Ishikawa (cell line): ENCODE results near the gene RAB3D.

Experiments
- CEBPB ChIP-seq: IDR thresholded peaks from 2 replicates; pipeline ENCODE4 v1.6.1; 2012
- CREB1 ChIP-seq: IDR thresholded peaks from 2 replicates; pipeline ENCODE4 v1.6.1; 2012; ENCODE audit warnings: low read depth
- EGR1 ChIP-seq: IDR thresholded peaks from 2 replicates; pipeline ENCODE4 v1.6.1; 2012
- EP300 ChIP-seq: IDR thresholded peaks from 2 replicates; pipeline ENCODE4 v1.6.1; 2012; ENCODE audit warnings: borderline replicate concordance
- FOXM1 ChIP-seq: IDR thresholded peaks from 2 replicates; pipeline ENCODE4 v1.6.1; 2012; ENCODE audit warnings: low read depth, borderline replicate concordance
- MAX ChIP-seq: IDR thresholded peaks from 2 replicates; pipeline ENCODE4 v1.6.1; 2012
- NFIC ChIP-seq: IDR thresholded peaks from 2 replicates; pipeline ENCODE4 v1.6.1; 2012
- RAD21 ChIP-seq: IDR thresholded peaks from 2 replicates; pipeline ENCODE4 v1.6.1; 2012; ENCODE audit warnings: low read depth
- REST ChIP-seq: IDR thresholded peaks from 2 replicates; pipeline ENCODE4 v1.6.1; 2012; ENCODE audit warnings: low read depth, mild to moderate bottlenecking
- TAF1 ChIP-seq: IDR thresholded peaks from 2 replicates; pipeline ENCODE4 v1.6.1; 2012; ENCODE audit warnings: low read depth, mild to moderate bottlenecking
- TCF12 ChIP-seq: IDR thresholded peaks from 2 replicates; pipeline ENCODE4 v1.6.1; 2012; ENCODE audit warnings: low read depth
- TEAD4 ChIP-seq: IDR thresholded peaks from 2 replicates; pipeline ENCODE4 v1.6.1; 2012
- USF1 ChIP-seq: IDR thresholded peaks from 2 replicates; pipeline ENCODE4 v1.6.1; 2012
- YY1 ChIP-seq: IDR thresholded peaks from 2 replicates; pipeline ENCODE4 v1.6.1; 2012; ENCODE audit warnings: low read depth
- ZBTB7A ChIP-seq: IDR thresholded peaks from 2 replicates; pipeline ENCODE4 v1.6.1; 2012; ENCODE audit warnings: low read depth

The RAB3D gene

GRCh38 chr19:11291991-11292390 is 47.5 kb downstream of the RAB3D start:
- no peak for TF ChIP-seq MAX
- no peak for TF ChIP-seq FOXM1
- no peak for TF ChIP-seq RAD21
- no peak for TF ChIP-seq EP300
- TF ChIP-seq TAF1: no peak
- no peak for TF ChIP-seq TCF12
- TF ChIP-seq ZBTB7A: no peak
- no peak for TF ChIP-seq EGR1
- no peak for TF ChIP-seq USF1
- no peak for TF ChIP-seq CREB1
- TF ChIP-seq REST: no peak
- TF ChIP-seq CEBPB: no peak
- TF ChIP-seq NFIC: no peak

GRCh38 chr19:11291415-11291814 is 48.0 kb downstream of the RAB3D start:
- TF ChIP-seq YY1: no peak
- no peak for TF ChIP-seq ZBTB7A
- no peak for TF ChIP-seq MAX
- no peak for TF ChIP-seq USF1
- no peak for TF ChIP-seq EP300
- TF ChIP-seq TAF1: no peak
- TF ChIP-seq FOXM1: no peak
- TF ChIP-seq NFIC: no peak
- no peak for TF ChIP-seq CREB1

GRCh38 chr19:11290256-11290655 is 49.2 kb downstream of the RAB3D start:
- TF ChIP-seq TCF12: no peak
- no peak for TF ChIP-seq RAD21
- no peak for TF ChIP-seq EP300
- TF ChIP-seq YY1: no peak
- TF ChIP-seq EGR1: no peak
- TF ChIP-seq ZBTB7A: no peak

GRCh38 chr19:11288349-11288748 is 51.1 kb downstream of the RAB3D start:
- TF ChIP-seq EP300 (no peak), RAD21 (peak; percentile 32; the same call in 1 of the 2 replicates), ZBTB7A (no peak), NFIC (no peak)

GRCh38 chr19:11286312-11286974 is 53.0 kb downstream of the RAB3D start:
- TF ChIP-seq TCF12 (no peak), USF1 (no peak), CEBPB (no peak), ZBTB7A (no peak), CREB1 (no peak), EP300 (no peak), REST (no peak), YY1 (no peak), FOXM1 (no peak), MAX (no peak), TAF1 (no peak), RAD21 (no peak), EGR1 (no peak), TEAD4 (no peak), NFIC (no peak)
